ENCODE data around the gene AUTS2. TPM values are rescaled to one million over a fixed set of nuclear protein-coding genes. Genes with fewer than 3 reads are reported as not detected.

AUTS2 gene
- polyA plus RNA-seq, 3 donors: 0.08 to 0.35 TPM; not detected in 1

GRCh38 chr7:70529914-70530585 lies 931.8 kb downstream of the AUTS2 start:
- intact Hi-C loops (cut with micrococcal nuclease): no loop called here
- no peak for TF ChIP-seq CTCF (IDR thresholded peaks at IDR 0.05)
- Histone ChIP-seq H3K4me3 (replicated peaks in 1 of 3; ENCODE audit: low read depth in 2 of 3, low read length in 3 of 3) (no peak overlapping the region), H3K27me3 (ENCODE audit: control insufficient read depth in 2 of 2, insufficient read depth in 2 of 2, low read length in 2 of 2) (no peaks in the 10 kb centered on the region), H2AFZ (ENCODE audit: insufficient read depth, low read depth, low read length, poor library complexity, severe bottlenecking) (no peak overlapping the region), H3K79me2 (ENCODE audit: insufficient read depth, low read length) (no peaks in the 10 kb centered on the region), H3K4me2 (replicated peaks; ENCODE audit: extremely low read depth, low read length, poor library complexity, severe bottlenecking) (no peak overlapping the region), H3K36me3 (replicated peaks in 1 of 2; ENCODE audit: control insufficient read depth in 1 of 2, insufficient read depth in 2 of 2, low read length in 2 of 2) (no peaks in the 10 kb centered on the region), H4K20me1 (ENCODE audit: insufficient read depth, low read length) (no peaks in the 10 kb centered on the region), H3K9me3 (replicated peaks in 1 of 2; ENCODE audit: control insufficient read depth in 1 of 2, insufficient read depth in 1 of 2, low read length in 2 of 2) (peaks cover 0 to 16% of the 10 kb centered on the region in 2 donors), H3K9ac (ENCODE audit: insufficient read depth, low read length, poor library complexity, severe bottlenecking) (no peak overlapping the region), H3K27ac (ENCODE audit: low read depth in 1 of 2, low read length in 2 of 2) (no peak overlapping the region), H3K4me1 (ENCODE audit: control insufficient read depth in 1 of 2, insufficient read depth in 2 of 2, low read length in 2 of 2) (no peaks in the 10 kb centered on the region)
- 98% methylated on average over 4 of the region's 8 CpGs for WGBS (ENCODE audit: insufficient coverage)
- DNase-seq: no peak
- Mint-ChIP-seq H3K4me3 (no peak overlapping the region), H3K27me3 (ENCODE audit: low read depth in 3 of 3) (no peaks in the 10 kb centered on the region), H3K27ac (no peak overlapping the region), H3K9me3 (peaks cover 0 to 14% (median 3%) of the 10 kb centered on the region in 7 donors), H3K4me1 (no peaks in the 10 kb centered on the region), H3K36me3 (no peaks in the 10 kb centered on the region)

- Histone ChIP-seq H3K79me2 (ENCODE audit: insufficient read depth, low read length) (no peaks in the 10 kb centered on the region), H3K36me3 (replicated peaks in 1 of 2; ENCODE audit: control insufficient read depth in 1 of 2, insufficient read depth in 2 of 2, low read length in 2 of 2) (no peaks in the 10 kb centered on the region), H4K20me1 (ENCODE audit: insufficient read depth, low read length) (no peaks in the 10 kb centered on the region), H3K4me3 (replicated peaks in 1 of 3; ENCODE audit: low read depth in 2 of 3, low read length in 3 of 3) (no peak overlapping the region), H3K27me3 (ENCODE audit: control insufficient read depth in 2 of 2, insufficient read depth in 2 of 2, low read length in 2 of 2) (no peaks in the 10 kb centered on the region), H3K4me2 (replicated peaks; ENCODE audit: extremely low read depth, low read length, poor library complexity, severe bottlenecking) (no peak overlapping the region), H3K27ac (ENCODE audit: low read depth in 1 of 2, low read length in 2 of 2) (no peak overlapping the region), H3K9me3 (replicated peaks in 1 of 2; ENCODE audit: control insufficient read depth in 1 of 2, insufficient read depth in 1 of 2, low read length in 2 of 2) (peaks cover 0 to 16% of the 10 kb centered on the region in 2 donors), H3K4me1 (ENCODE audit: control insufficient read depth in 1 of 2, insufficient read depth in 2 of 2, low read length in 2 of 2) (no peaks in the 10 kb centered on the region), H2AFZ (ENCODE audit: insufficient read depth, low read depth, low read length, poor library complexity, severe bottlenecking) (no peak overlapping the region), H3K9ac (ENCODE audit: insufficient read depth, low read length, poor library complexity, severe bottlenecking) (no peak overlapping the region)
- Mint-ChIP-seq H3K27me3 (ENCODE audit: low read depth in 3 of 3) (no peaks in the 10 kb centered on the region), H3K27ac (no peak overlapping the region), H3K36me3 (no peaks in the 10 kb centered on the region), H3K4me3 (no peak overlapping the region), H3K9me3 (peaks cover 0 to 13% (median 3%) of the 10 kb centered on the region in 7 donors), H3K4me1 (no peaks in the 10 kb centered on the region)
- no peak for TF ChIP-seq CTCF (IDR thresholded peaks at IDR 0.05)
- no peak for DNase-seq
- 89% methylated on average over 2 of the region's 2 CpGs for WGBS (ENCODE audit: insufficient coverage)
- intact Hi-C loops (cut with micrococcal nuclease): no loop called here
Measured at GRCh38 chr7:70533614-70534013, 935.3 kb downstream of the AUTS2 start.

Measured in CD14-positive monocyte (primary cell).